ENCODE results near the gene ADAM23.

The ADAM23 gene

DNA sequence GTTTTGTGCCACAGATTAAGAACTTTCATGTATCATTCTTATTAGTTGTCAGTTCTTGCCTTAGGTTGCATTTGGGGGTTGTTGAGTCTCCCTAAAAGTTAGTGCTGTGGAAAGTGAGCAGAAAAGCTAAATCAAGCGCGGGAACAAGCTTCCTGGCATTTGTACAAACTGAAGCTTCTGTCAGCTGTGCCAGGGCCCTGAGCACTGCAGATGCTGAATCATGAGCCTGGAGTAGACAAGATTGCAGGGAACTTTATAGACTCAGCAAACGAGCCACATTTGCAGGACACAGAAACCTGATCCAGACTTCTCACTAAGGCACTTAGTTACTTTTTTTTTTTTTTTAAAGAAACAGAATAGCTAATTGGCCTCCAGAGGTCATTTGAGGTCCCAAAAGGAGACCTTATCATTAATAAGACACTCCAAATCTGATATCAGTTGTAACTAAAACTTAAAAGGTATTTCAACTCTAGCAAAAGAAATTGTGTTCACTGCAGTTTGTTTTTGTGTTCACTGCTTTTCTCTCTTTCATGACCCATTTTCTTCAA, 88.7 kb downstream of the ADAM23 start:
- TF ChIP-seq, protein P1, sequence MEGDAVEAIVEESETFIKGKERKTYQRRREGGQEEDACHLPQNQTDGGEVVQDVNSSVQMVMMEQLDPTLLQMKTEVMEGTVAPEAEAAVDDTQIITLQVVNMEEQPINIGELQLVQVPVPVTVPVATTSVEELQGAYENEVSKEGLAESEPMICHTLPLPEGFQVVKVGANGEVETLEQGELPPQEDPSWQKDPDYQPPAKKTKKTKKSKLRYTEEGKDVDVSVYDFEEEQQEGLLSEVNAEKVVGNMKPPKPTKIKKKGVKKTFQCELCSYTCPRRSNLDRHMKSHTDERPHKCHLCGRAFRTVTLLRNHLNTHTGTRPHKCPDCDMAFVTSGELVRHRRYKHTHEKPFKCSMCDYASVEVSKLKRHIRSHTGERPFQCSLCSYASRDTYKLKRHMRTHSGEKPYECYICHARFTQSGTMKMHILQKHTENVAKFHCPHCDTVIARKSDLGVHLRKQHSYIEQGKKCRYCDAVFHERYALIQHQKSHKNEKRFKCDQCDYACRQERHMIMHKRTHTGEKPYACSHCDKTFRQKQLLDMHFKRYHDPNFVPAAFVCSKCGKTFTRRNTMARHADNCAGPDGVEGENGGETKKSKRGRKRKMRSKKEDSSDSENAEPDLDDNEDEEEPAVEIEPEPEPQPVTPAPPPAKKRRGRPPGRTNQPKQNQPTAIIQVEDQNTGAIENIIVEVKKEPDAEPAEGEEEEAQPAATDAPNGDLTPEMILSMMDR (IDR thresholded peaks at IDR 0.05; ENCODE audit: low read length, missing control alignments) = no peak
- DNase-seq (ENCODE audit: low read depth) = no peak
- H3K4me3 ChIP-seq (replicated peaks; ENCODE audit: low read depth, low read length) = no peak overlapping the region

DNA sequence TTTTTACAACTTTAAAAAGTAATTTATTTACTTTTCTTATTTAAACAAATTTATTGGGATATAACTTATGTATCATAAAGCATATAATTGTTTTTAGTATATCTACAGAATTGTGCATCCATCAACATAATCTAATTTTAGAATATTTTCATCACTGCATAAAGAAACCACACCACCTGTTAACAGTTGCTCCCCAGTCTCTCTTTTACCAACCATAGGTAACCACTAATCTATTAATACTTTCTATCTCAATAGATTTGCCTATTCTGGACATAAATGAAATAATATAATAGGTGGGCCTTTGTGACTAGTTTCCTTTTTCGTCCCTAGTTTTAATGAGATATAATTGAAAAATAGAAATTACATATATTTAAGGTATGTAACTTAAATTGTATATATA, 90.6 kb downstream of the ADAM23 start:
- TF ChIP-seq, protein P1 (IDR thresholded peaks at IDR 0.05; ENCODE audit: low read length, missing control alignments) = no peak
- DNase-seq (ENCODE audit: low read depth) = no peak
- H3K4me3 ChIP-seq (replicated peaks; ENCODE audit: low read depth, low read length) = no peak overlapping the region

DNA sequence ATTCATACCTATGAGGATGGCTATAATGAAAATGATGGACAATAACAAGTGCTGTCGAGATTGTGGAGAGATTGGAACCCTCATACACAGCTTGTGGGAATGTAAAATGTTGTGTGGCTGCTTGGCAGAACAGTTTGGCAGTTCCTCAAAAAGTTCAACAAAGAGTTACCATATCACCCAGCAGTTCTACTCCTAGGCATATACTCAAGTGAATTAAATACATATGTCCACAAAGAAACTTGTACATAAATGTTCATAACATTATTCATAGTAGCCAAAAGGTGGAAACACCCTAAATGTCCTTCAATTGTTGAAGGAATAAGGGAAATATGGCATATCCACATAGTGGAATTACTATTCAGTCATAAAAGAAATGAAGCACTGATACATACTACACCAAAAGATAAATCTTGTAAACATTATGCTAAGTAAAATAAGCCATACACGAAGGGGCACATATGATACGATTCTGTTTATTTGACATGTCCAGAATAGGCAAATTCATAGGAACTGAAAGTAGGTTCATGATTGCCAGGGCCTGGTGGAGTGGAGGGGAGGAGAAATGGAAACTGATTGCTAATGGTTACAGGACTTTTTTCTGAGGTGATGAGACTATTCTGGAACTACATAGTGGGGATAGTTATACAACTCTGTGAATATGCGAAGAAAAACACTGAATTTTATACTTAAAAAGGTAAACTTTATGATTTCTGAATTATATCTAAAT, 92.1 kb downstream of the ADAM23 start:
- H3K4me3 ChIP-seq (replicated peaks; ENCODE audit: low read depth, low read length) = no peak overlapping the region
- no peak for DNase-seq (ENCODE audit: low read depth)
- TF ChIP-seq, protein P1 (IDR thresholded peaks at IDR 0.05; ENCODE audit: low read length, missing control alignments) = no peak

DNA sequence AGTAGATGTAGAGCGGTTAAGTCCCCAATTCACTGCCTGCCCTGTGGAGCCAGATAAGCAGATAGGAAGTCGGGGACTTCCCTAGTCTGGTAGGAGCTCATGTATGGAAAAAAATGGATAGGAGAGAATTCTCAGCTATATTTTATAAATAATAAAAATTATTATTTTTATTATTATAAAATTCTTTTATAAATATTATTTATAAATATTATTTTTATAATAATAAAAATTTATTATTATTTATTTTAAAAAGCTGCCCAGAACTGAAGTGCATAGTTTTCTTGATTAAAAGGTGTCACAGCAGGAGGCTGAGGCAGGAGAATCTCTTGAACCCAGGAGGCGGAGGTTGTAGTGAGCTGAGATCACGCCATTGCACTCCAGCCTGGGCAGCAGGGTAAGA, 97.4 kb downstream of the ADAM23 start:
- TF ChIP-seq, protein P1 (IDR thresholded peaks at IDR 0.05; ENCODE audit: low read length, missing control alignments) = no peak
- H3K4me3 ChIP-seq (replicated peaks; ENCODE audit: low read depth, low read length) = no peak overlapping the region
- no peak for DNase-seq (ENCODE audit: low read depth)

DNA sequence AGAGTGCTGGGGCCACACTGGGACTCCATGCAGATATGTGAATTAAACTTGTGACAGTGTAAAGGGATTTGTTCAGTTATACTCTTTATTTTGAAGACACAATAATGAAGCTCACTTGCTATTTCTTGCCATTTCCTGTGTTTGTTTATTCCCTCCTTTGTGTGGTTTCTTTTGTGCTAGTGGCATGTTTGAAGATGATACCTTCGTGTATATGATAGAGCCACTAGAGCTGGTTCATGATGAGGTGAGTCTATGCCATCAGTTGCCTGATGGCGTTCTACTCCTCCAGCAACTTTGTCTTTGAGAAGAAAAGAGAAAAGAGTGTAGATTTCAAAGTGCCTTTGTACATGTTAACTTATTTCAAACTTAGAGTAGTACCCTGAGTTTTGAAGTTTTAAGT, 99.7 kb downstream of the ADAM23 start:
- H3K4me3 ChIP-seq (replicated peaks; ENCODE audit: low read depth, low read length) = no peak overlapping the region
- DNase-seq (ENCODE audit: low read depth) = no peak
- TF ChIP-seq, protein P1 (IDR thresholded peaks at IDR 0.05; ENCODE audit: low read length, missing control alignments) = no peak

DNA sequence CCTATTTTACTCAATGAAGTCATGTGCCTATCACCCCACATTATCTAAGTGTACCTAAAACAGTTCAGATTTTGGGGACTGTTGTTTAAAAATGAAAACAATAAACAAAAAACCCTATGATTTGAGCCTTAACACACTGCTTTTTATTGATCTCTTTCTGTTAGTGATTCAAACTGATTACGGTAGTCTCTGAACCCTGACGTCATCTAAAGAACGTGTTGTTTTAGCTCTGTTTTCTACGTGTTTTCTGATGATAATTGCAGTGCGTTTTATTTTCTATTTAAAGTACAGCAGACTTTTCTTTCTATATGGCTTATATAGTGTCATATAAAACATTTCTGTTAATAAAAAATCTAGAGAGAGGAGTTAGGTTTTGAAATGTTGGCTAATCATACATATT, 105.1 kb downstream of the ADAM23 start:
- TF ChIP-seq, protein P1 (IDR thresholded peaks at IDR 0.05; ENCODE audit: low read length, missing control alignments) = no peak
- no peak for DNase-seq (ENCODE audit: low read depth)
- H3K4me3 ChIP-seq (replicated peaks; ENCODE audit: low read depth, low read length) = no peak overlapping the region

DNA sequence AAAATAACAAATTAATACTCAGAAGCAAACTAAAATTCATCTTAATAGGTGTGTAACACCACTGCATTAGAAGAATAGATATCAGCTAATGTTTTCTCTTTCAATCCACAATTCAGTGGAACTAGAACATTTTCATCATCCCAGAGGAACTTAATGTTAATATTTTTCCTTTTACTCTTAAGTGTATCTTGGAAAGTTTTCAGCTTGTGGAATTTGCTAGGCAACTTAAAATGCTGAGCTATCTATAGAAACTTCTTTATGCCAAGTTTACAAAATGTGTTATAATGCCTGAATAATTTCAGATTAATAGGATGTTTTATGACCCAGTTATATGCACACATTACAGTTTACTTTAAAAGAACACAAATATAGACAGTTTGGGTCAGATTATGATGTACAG, 112.4 kb downstream of the ADAM23 start:
- no peak overlapping the region for H3K4me3 ChIP-seq (replicated peaks; ENCODE audit: low read depth, low read length)
- TF ChIP-seq, protein P1 (IDR thresholded peaks at IDR 0.05; ENCODE audit: low read length, missing control alignments) = no peak
- peak; percentile 6 for DNase-seq (ENCODE audit: low read depth)
